ENCODE measurements around the gene OR5K1.

The OR5K1 gene

DNA sequence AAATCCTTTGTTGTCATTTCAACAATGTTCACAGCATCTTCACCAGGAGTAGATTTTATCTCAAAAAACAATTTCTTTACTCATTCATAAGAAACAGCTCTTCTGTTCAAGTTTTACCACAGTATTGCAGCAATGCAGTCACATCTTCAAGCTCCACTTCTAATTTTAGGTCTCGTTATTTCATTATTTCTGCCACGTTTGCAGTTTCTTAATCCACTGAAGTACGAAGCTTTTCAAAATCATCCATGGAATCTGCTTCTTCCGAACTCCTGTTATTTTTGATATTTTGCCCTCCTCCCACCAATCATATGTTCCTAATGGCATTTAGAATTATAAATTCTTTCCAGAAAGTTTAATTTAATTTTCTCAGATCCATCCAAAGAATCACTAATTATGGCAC lies 12.6 kb upstream of the OR5K1 start:
- no peak overlapping the region for H3K27ac ChIP-seq
- TF ChIP-seq ZFX (IDR thresholded peaks at IDR 0.05): no peak
- TF ChIP-seq, protein P1, sequence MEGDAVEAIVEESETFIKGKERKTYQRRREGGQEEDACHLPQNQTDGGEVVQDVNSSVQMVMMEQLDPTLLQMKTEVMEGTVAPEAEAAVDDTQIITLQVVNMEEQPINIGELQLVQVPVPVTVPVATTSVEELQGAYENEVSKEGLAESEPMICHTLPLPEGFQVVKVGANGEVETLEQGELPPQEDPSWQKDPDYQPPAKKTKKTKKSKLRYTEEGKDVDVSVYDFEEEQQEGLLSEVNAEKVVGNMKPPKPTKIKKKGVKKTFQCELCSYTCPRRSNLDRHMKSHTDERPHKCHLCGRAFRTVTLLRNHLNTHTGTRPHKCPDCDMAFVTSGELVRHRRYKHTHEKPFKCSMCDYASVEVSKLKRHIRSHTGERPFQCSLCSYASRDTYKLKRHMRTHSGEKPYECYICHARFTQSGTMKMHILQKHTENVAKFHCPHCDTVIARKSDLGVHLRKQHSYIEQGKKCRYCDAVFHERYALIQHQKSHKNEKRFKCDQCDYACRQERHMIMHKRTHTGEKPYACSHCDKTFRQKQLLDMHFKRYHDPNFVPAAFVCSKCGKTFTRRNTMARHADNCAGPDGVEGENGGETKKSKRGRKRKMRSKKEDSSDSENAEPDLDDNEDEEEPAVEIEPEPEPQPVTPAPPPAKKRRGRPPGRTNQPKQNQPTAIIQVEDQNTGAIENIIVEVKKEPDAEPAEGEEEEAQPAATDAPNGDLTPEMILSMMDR (conservative IDR thresholded peaks at IDR 0.05): no peak

DNA sequence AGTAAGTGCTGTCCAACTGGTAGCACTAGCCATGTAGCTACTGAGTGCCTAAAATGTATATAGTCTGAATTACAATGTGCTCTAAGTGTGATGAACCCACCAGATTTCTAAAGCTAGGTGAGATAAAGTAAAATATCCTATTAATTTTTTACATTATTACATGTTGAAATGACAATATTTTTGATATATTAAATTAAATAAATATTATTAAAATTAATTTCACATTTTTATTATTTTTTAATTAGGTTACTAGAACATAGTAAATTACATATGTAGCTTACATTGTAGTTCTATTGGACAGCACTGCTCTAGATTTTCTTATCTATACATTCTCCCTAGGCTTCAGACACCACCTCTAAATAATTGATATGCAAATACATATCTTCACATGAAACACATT lies 9.2 kb upstream of the OR5K1 start:
- no peak overlapping the region for H3K27ac ChIP-seq
- no peak for TF ChIP-seq ZFX (IDR thresholded peaks at IDR 0.05)
- TF ChIP-seq, protein P1 (conservative IDR thresholded peaks at IDR 0.05): no peak

DNA sequence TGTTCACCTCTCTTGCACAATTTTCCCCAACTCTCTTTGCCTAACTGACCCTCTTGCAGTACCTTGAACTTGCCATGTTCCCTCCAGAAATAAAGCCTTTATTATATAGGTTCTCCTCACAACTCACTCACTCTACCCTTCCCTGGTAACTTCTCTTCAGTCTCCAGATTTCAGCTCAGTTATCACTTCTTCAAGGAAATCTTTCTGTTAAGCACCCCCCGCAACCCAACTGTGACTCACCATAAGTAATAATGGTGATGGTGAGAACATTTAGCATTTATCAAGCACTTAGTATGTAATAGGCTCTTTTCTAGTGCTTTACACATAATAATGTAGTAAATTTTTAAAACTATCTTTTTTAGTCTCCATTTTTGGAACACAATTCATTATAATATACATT lies 8.1 kb upstream of the OR5K1 start:
- H3K27ac ChIP-seq: no peak overlapping the region
- TF ChIP-seq ZFX (IDR thresholded peaks at IDR 0.05): no peak
- TF ChIP-seq, protein P1 (conservative IDR thresholded peaks at IDR 0.05): no peak

DNA sequence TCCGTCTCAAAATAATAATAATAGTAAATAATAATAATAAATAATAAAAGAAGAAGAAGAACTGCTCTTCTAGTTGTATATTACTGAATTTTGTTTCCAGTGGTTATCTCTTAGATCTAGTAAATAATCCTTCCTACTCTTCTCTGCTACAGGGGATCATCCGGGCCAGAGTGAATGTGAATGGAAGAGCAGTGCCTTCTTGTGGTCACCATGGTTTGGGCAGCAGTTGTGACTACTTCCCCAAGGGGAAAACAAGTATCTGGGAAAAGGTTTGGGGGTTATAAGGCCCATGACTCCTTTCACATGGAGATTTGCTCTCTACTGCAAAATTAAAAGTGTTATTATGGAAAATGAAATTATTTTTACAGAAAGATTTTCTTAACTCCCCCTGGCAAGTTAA lies 5.5 kb upstream of the OR5K1 start:
- TF ChIP-seq, protein P1 (conservative IDR thresholded peaks at IDR 0.05): no peak
- TF ChIP-seq ZFX (IDR thresholded peaks at IDR 0.05): no peak
- H3K27ac ChIP-seq: no peak overlapping the region

DNA sequence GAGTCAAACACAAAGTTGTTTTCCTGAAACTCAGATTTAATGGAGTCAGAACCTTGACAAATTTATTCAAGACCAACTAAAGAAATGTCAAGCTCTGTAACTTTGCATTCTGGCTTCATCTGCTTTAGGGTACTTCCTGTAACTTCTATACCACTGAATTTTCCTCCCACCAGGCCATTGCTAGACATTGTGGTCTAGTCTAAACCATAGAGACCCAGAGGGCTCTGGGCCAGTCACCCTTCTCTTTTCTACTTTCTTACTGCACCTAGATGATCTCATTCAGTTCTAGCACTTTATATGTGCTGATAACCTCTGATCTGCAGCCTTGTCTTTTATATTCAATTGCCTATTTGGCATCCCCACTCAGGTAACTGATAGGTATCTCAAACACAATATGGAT lies 2.8 kb upstream of the OR5K1 start:
- TF ChIP-seq ZFX (IDR thresholded peaks at IDR 0.05): no peak
- TF ChIP-seq, protein P1 (conservative IDR thresholded peaks at IDR 0.05): no peak
- H3K27ac ChIP-seq: no peak overlapping the region

DNA sequence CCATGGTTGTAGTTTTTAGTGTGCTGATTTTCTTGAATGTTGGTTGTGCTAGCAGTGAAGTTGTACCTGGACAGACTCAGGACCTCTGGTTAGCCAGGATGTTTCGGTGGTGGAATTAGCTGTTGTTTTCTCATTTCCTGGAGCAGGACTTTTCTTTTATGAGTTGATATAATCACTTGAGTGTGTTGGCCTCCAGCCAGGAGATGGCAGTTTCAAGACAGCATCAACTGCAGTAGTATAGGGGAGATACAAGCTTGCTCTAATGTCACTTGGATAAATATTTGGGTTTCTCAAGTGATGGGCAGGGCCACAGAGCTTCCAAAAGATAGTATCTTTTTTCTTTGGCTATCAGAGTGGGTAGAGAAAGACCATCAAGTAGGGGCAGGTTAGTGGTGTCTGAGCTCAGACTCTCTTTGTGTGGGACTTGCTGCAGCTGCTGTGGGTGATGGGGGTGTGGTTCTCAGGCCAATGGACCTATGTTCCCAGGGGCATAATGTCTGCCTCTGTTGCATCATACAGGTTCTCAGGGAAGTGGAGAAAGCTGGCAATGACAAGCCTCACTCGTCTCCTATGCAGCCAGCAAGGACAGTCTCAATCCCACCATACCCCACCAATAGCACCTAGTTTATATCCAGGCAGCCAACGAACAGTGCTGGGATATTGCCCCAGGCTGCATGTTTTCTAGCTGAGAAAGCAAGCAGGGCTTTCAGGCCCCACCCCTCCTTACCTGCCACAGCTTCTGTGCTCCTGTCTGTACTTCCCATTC lies 19.9 kb downstream of the OR5K1 start:
- no peak overlapping the region for H3K27ac ChIP-seq
- TF ChIP-seq ZFX (IDR thresholded peaks at IDR 0.05): no peak
- TF ChIP-seq, protein P1 (conservative IDR thresholded peaks at IDR 0.05): no peak

DNA sequence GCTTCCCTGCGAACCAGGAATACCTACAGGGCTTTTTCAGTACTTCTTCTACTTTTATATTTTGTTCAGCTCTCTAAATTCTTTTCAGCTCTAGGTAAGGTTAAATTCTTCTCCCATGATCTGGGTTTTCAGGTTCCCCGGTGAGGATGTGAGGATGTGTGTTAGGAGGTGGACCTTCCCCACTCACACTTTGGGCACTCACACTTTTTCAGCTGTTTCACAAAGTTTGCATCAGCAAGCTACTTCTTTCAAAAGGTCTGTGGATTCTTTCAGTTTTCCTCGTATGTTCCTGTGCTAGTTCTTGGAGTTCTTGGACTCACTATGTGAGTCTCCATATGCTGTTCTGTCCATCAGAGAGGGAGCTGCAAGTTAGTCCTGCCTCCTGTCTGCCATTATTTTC lies 20.6 kb downstream of the OR5K1 start:
- TF ChIP-seq ZFX (IDR thresholded peaks at IDR 0.05): no peak
- H3K27ac ChIP-seq: no peak overlapping the region

DNA sequence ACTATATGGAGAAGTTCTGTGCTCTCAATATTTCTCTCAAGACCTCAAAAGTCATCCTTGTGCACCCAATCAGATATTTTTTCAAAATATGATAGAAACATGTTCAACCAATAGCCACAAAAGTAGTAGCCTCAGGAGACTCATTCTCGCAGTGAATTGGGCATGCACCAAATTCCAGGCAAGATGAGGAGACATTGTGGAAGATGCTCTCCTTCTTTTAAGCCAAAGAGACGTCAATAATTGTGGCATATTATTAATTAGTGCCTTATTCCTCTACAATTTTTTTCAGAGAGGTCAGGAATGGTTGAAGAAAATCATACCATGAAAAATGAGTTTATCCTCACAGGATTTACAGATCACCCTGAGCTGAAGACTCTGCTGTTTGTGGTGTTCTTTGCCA lies 34.4 kb downstream of the OR5K1 start, which contains the start of gene OR5K2:
OR5K2 (plus strand) TSS at position 301 of the 400 bp plus-strand sequence; CDS start at position 301, 0 bp downstream.
- TF ChIP-seq, protein P1 (conservative IDR thresholded peaks at IDR 0.05): no peak
- no peak for TF ChIP-seq ZFX (IDR thresholded peaks at IDR 0.05)
- no peak within 1 kb of the TSS for H3K27ac ChIP-seq
